Liver (tissue), 9 donors: ENCODE results near the gene SH3BP5. TPM values are rescaled to one million over a fixed set of nuclear protein-coding genes. Genes with fewer than 3 reads are reported as not detected.

ENCODE experiments used
- DNase-seq: peaks from one replicate; pipeline ENCODE4 v3.0.0-alpha.2; 2017; ENCODE audit warnings: low spot score
- H3K27ac ChIP-seq, 2 donors: one replicate each; pipeline ENCODE4 v1.7.0; 2013; ENCODE audit warnings: inconsistent platforms in 2 of 2, low read length in 2 of 2, control low read depth in 1 of 2, low read depth in 1 of 2, mild to moderate bottlenecking in 1 of 2
- H3K27me3 ChIP-seq, 4 donors: one replicate each; pipeline versions ENCODE4 v1.6.1 to v1.7.0; 2013; ENCODE audit warnings: low read length in 3 of 4, inconsistent platforms in 1 of 4, mild to moderate bottlenecking in 1 of 4, moderate library complexity in 1 of 4; ENCODE audit not compliant: control insufficient read depth in 4 of 4, insufficient read depth in 4 of 4
- H3K36me3 ChIP-seq, 4 donors: one replicate each; pipeline versions ENCODE4 v1.6.1 to v1.7.0; 2013; ENCODE audit warnings: low read length in 3 of 4, mild to moderate bottlenecking in 3 of 4, low read depth in 1 of 4, moderate library complexity in 1 of 4; ENCODE audit not compliant: control insufficient read depth in 4 of 4, insufficient read depth in 3 of 4
- H3K4me1 ChIP-seq, 4 donors: one replicate each; pipeline versions ENCODE4 v1.6.1 to v1.7.0; 2013; ENCODE audit warnings: low read length in 3 of 4, mild to moderate bottlenecking in 3 of 4, moderate library complexity in 1 of 4; ENCODE audit not compliant: control insufficient read depth in 4 of 4, insufficient read depth in 4 of 4
- H3K4me3 ChIP-seq, 3 donors: one replicate each; pipeline versions ENCODE4 v1.6.1 to v1.7.0; 2013; ENCODE audit warnings: low read length in 3 of 3, control low read depth in 1 of 3, low read depth in 1 of 3, mild to moderate bottlenecking in 1 of 3
- H3K9ac ChIP-seq, 2 donors: one replicate each; pipeline ENCODE4 v1.7.0; 2013; ENCODE audit warnings: low read length in 2 of 2, mild to moderate bottlenecking in 2 of 2, moderate library complexity in 2 of 2, control low read depth in 1 of 2, low read depth in 1 of 2
- H3K9me3 ChIP-seq, 4 donors: one replicate each; pipeline versions ENCODE4 v1.6.1 to v1.7.0; 2013; ENCODE audit warnings: low read length in 3 of 4; ENCODE audit not compliant: control insufficient read depth in 4 of 4
- ATF3 ChIP-seq: IDR thresholded peaks from 2 replicates; pipeline ENCODE4 v1.6.1; 2016; ENCODE audit warnings: antibody characterized with exemption
- CTCF ChIP-seq: fragments of 150-350 bp; IDR thresholded peaks from 2 replicates; pipeline ENCODE4 v1.5.1; 2017; ENCODE audit warnings: improper control_type of control experiment, low read depth, low read length; ENCODE audit not compliant: missing input control
- EGR1 ChIP-seq, 2 donors: IDR thresholded peaks; 2 replicates each; pipeline ENCODE4 v1.6.1; 2016 to 2018; ENCODE audit warnings: antibody characterized with exemption in 2 of 2, low read depth in 2 of 2
- FOXA1 ChIP-seq: IDR thresholded peaks from 2 replicates; pipeline ENCODE4 v1.6.1; 2016; ENCODE audit warnings: antibody characterized with exemption
- GABPA ChIP-seq, 2 donors: IDR thresholded peaks in 1 of 2; conservative IDR thresholded peaks in 1 of 2; 2 replicates each; pipeline ENCODE4 v1.6.1; 2016; ENCODE audit warnings: antibody characterized with exemption in 2 of 2, mild to moderate bottlenecking in 1 of 2, moderate library complexity in 1 of 2
- HNF4G ChIP-seq: IDR thresholded peaks from 2 replicates; pipeline ENCODE4 v1.6.1; 2016; ENCODE audit warnings: antibody characterized with exemption
- JUND ChIP-seq, 2 donors: IDR thresholded peaks; 2 replicates each; pipeline ENCODE4 v1.6.1; 2016; ENCODE audit warnings: antibody characterized with exemption in 2 of 2
- NR2F2 ChIP-seq: IDR thresholded peaks from 2 replicates; pipeline ENCODE4 v1.6.1; 2016; ENCODE audit warnings: antibody characterized with exemption
- RAD21 ChIP-seq, 2 donors: IDR thresholded peaks; 2 replicates each; pipeline ENCODE4 v1.6.1; 2016; ENCODE audit warnings: antibody characterized with exemption in 2 of 2, mild to moderate bottlenecking in 2 of 2
- RXRA ChIP-seq, 2 donors: IDR thresholded peaks; 2 replicates each; pipeline ENCODE4 v1.6.1; 2017 to 2018; ENCODE audit warnings: antibody characterized with exemption in 2 of 2, mild to moderate bottlenecking in 1 of 2
- SP1 ChIP-seq: IDR thresholded peaks from 2 replicates; pipeline ENCODE4 v1.6.1; 2018; ENCODE audit warnings: antibody characterized with exemption, mild to moderate bottlenecking
- TAF1 ChIP-seq: conservative IDR thresholded peaks from 2 replicates; pipeline ENCODE4 v1.6.1; 2016; ENCODE audit warnings: antibody characterized with exemption, mild to moderate bottlenecking
- YY1 ChIP-seq: IDR thresholded peaks from 2 replicates; pipeline ENCODE4 v1.6.1; 2016; ENCODE audit warnings: antibody characterized with exemption, mild to moderate bottlenecking
- ZBTB33 ChIP-seq: IDR thresholded peaks from 2 replicates; pipeline ENCODE4 v1.6.1; 2016; ENCODE audit warnings: antibody characterized with exemption
- WGBS: extraction: QIAGEN DNeasy Blood & Tissue Kit; methylation state at CpG from one replicate; pipeline ENCODE4 v1.1.7; 2013; 5-methylcytosine and 5-hydroxymethylcytosine counted together
- polyA plus RNA-seq, 2 donors: library from polyadenylated mRNA; stranded (reverse) in 1 of 2; unstranded in 1 of 2; fragments of 200-250 nt in 1 of 2; fragments of >200 nt in 1 of 2; fragmentation: Nextera tagmentation in 1 of 2; extraction: Ambion mirVana in 1 of 2; gene quantifications; one replicate each; pipeline versions ENCODE4 v1.2.1 to v1.2.3, GENCODE V29; 2013 to 2015
- total RNA-seq, 2 donors: library from RNA; depleted of rRNA; stranded (reverse); fragments of >200 nt; gene quantifications; one replicate each; pipeline ENCODE4 v1.2.3, GENCODE V29; 2014
- TF ChIP-seq, protein P1 (sequence below): IDR thresholded peaks from 2 replicates; pipeline ENCODE4 v1.6.1; 2016; ENCODE audit warnings: antibody characterized with exemption
- TF ChIP-seq, protein P2 (sequence below): IDR thresholded peaks from 2 replicates; pipeline ENCODE4 v1.6.1; 2016; ENCODE audit warnings: antibody characterized with exemption, mild to moderate bottlenecking
- donor health status: healthy.
- donor health status: healthy.
- donor health status: healthy.
- donor health status: healthy.
- donor health status: healthy.

SH3BP5 gene
- total and polyA plus RNA-seq, 4 donors: 3.5 to 17.9 (median 11.8) TPM

DNA sequence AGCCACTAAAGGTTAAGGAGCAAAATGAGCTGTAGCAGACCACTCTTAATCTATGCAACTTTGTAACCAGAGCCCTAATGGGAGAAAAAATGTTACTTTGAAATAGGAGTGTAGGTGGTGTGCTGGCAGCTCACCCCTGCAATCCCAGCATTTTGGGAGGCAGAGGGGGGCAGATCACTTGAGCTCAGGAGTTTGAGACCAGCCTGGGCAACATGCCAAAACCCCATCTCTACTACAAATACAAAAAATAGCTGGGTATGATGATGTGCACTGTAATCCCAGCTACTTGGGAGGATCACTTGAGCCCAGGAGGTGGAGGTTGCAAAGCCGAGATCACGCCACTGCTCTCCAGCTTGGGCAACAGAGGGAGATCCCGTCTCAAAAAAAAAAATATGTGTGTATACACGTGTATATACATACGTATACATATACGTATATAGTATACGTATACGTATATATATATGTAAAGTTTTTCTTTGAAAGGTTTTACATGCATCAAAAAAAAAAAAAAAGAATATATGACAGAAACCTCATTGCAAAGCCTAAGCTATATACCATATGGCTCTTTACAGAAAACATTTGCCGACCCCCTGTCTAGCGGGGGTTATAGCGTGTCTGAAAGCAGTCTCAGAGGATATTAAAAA lies 110.7 kb downstream of the SH3BP5 start:
- Histone ChIP-seq H3K9me3 (no peaks in the 10 kb centered on the region), H3K4me1 (peaks cover 0 to 2% (median 1%) of the 10 kb centered on the region in 4 donors), H3K27ac (no peak overlapping the region), H3K9ac (no peak overlapping the region), H3K36me3 (peaks cover 12 to 62% (median 44%) of the 10 kb centered on the region in 4 donors), H3K27me3 (no peaks in the 10 kb centered on the region), H3K4me3 (no peak overlapping the region)
- DNase-seq: no peak
- TF ChIP-seq TAF1 (no peak), SP1 (no peak), RAD21 (IDR thresholded peaks at IDR 0.05) (no peak), CTCF (no peak), FOXA1 (no peak), RXRA (IDR thresholded peaks at IDR 0.05) (no peak), ZBTB33 (no peak), YY1 (no peak), JUND (IDR thresholded peaks at IDR 0.05) (no peak), EGR1 (IDR thresholded peaks at IDR 0.05; ENCODE audit: low read depth in 2 of 2) (no peak), NR2F2 (no peak), HNF4G (no peak), GABPA (IDR thresholded peaks at IDR 0.05 in 1 of 2, conservative IDR thresholded peaks at IDR 0.05 in 1 of 2) (no peak), ATF3 (no peak)
- TF ChIP-seq, protein P1, sequence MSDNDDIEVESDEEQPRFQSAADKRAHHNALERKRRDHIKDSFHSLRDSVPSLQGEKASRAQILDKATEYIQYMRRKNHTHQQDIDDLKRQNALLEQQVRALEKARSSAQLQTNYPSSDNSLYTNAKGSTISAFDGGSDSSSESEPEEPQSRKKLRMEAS: no peak
- TF ChIP-seq, protein P2, sequence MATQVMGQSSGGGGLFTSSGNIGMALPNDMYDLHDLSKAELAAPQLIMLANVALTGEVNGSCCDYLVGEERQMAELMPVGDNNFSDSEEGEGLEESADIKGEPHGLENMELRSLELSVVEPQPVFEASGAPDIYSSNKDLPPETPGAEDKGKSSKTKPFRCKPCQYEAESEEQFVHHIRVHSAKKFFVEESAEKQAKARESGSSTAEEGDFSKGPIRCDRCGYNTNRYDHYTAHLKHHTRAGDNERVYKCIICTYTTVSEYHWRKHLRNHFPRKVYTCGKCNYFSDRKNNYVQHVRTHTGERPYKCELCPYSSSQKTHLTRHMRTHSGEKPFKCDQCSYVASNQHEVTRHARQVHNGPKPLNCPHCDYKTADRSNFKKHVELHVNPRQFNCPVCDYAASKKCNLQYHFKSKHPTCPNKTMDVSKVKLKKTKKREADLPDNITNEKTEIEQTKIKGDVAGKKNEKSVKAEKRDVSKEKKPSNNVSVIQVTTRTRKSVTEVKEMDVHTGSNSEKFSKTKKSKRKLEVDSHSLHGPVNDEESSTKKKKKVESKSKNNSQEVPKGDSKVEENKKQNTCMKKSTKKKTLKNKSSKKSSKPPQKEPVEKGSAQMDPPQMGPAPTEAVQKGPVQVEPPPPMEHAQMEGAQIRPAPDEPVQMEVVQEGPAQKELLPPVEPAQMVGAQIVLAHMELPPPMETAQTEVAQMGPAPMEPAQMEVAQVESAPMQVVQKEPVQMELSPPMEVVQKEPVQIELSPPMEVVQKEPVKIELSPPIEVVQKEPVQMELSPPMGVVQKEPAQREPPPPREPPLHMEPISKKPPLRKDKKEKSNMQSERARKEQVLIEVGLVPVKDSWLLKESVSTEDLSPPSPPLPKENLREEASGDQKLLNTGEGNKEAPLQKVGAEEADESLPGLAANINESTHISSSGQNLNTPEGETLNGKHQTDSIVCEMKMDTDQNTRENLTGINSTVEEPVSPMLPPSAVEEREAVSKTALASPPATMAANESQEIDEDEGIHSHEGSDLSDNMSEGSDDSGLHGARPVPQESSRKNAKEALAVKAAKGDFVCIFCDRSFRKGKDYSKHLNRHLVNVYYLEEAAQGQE: no peak
- WGBS: 95% methylated on average over 11 of the region's 11 CpGs
